ENCODE results near the gene PTPN4.

DNA sequence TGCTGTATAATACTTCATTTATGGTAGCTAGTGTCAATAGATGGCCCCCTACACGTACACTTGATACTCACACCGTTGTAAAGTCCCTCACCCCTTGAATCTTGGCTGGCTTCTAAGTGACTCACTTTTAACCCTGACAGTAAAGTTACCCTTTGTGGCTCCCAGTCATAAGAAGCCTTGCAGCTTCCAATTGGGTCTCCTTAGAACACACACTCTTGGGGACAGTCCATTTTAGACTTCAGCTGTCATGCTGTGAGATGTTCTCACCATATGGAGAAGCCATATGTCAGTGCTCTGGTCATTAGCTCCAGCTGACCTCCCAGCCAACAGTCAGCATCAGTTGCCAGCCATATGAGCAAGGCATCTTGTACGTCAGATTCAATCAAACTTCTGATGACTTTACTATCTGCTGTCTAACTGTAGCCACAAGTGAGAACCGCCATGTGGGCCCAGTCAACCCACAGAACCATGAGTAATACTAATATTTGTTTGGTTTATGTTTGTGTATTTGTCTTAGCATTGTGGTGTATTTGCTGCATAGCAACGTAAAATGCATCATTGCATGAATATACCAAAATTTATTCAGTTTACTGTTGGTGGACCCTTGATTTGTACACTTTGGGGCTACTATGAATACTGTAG is 68.3 kb downstream of the PTPN4 start:
- TF ChIP-seq, protein P1, sequence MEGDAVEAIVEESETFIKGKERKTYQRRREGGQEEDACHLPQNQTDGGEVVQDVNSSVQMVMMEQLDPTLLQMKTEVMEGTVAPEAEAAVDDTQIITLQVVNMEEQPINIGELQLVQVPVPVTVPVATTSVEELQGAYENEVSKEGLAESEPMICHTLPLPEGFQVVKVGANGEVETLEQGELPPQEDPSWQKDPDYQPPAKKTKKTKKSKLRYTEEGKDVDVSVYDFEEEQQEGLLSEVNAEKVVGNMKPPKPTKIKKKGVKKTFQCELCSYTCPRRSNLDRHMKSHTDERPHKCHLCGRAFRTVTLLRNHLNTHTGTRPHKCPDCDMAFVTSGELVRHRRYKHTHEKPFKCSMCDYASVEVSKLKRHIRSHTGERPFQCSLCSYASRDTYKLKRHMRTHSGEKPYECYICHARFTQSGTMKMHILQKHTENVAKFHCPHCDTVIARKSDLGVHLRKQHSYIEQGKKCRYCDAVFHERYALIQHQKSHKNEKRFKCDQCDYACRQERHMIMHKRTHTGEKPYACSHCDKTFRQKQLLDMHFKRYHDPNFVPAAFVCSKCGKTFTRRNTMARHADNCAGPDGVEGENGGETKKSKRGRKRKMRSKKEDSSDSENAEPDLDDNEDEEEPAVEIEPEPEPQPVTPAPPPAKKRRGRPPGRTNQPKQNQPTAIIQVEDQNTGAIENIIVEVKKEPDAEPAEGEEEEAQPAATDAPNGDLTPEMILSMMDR (IDR thresholded peaks at IDR 0.05), result no peak
- TF ChIP-seq POLR2A (IDR thresholded peaks at IDR 0.05), result no peak

All from esophagus squamous epithelium (tissue), 4 donors.